A673 (cell line): ENCODE data around the gene LHCGR.

Experiments
- EZH2 ChIP-seq: fragments of 200-600 bp; sonication (generic); IDR thresholded peaks from 2 replicates; pipeline ENCODE4 v1.6.1; 2017; ENCODE audit warnings: borderline replicate concordance, low read depth, mild to moderate bottlenecking, mixed read lengths, antibody characterized with exemption, low read length; ENCODE audit not compliant: poor library complexity, severe bottlenecking
- TF ChIP-seq, protein P1 (sequence below): fragments of 300-800, 200-600 bp; sonication (generic); conservative IDR thresholded peaks from 2 replicates; pipeline ENCODE4 v1.5.1; 2017; ENCODE audit warnings: low read depth, mild to moderate bottlenecking, antibody characterized with exemption, low read length, moderate library complexity, mixed read lengths

DNA sequence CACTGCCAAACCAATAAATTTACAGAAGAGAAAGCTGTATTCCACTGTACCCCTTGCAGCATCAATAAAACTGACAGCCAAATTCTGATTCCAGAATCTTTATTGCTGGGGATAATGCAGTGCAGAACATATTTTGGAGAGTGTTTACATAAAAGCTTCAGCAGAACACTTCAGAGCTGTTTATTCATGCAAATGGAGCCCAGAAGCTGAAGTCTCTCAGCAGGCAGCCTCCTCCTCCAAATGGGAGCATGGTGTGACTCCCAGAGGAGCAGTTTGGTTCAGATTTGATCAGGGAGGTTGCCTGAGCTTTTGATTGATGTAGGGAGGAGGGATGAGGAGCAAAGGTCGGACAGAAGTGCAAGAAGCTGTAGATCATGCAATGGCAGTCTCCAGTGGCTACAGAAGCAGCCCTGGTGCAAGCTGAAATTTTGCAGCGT is 22.4 kb downstream of the LHCGR start:
- TF ChIP-seq, protein P1, sequence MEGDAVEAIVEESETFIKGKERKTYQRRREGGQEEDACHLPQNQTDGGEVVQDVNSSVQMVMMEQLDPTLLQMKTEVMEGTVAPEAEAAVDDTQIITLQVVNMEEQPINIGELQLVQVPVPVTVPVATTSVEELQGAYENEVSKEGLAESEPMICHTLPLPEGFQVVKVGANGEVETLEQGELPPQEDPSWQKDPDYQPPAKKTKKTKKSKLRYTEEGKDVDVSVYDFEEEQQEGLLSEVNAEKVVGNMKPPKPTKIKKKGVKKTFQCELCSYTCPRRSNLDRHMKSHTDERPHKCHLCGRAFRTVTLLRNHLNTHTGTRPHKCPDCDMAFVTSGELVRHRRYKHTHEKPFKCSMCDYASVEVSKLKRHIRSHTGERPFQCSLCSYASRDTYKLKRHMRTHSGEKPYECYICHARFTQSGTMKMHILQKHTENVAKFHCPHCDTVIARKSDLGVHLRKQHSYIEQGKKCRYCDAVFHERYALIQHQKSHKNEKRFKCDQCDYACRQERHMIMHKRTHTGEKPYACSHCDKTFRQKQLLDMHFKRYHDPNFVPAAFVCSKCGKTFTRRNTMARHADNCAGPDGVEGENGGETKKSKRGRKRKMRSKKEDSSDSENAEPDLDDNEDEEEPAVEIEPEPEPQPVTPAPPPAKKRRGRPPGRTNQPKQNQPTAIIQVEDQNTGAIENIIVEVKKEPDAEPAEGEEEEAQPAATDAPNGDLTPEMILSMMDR, result no peak
- no peak for TF ChIP-seq EZH2
